Prostate gland (tissue), 2 donors: ENCODE data around the gene ZNF516.

ENCODE experiments used
- CTCF ChIP-seq, 4 experiments: fragments of 200-600 bp in 2 of 4; fragments of 450-650 bp in 2 of 4; sonication (generic) in 2 of 4; IDR thresholded peaks; 1 replicate in 3 of 4; 2 replicates in 1 of 4; pipeline ENCODE4 v1.5.1; 2016 to 2019; ENCODE audit warnings: antibody characterized with exemption in 4 of 4, mild to moderate bottlenecking in 2 of 4, moderate library complexity in 2 of 4
- POLR2A ChIP-seq: fragments of 450-650 bp; IDR thresholded peaks from one replicate; pipeline ENCODE4 v1.6.1; 2016; ENCODE audit warnings: antibody characterized with exemption, mild to moderate bottlenecking

GRCh38 chr18:76441668-76442412, 53.2 kb downstream of the ZNF516 start:
- TF ChIP-seq POLR2A (no peak), CTCF (IDR thresholded peaks at IDR 0.05) (no peak)
